GM18951 (cell line): ENCODE measurements around the gene LPGAT1.

Source experiments
- POLR2A ChIP-seq: IDR thresholded peaks from 4 replicates; pipeline ENCODE4 v1.6.1; 2011; ENCODE audit warnings: mild to moderate bottlenecking; ENCODE audit not compliant: insufficient read length, insufficient read depth; ENCODE audit errors: extremely low read depth
- in situ Hi-C: fragments of 300-500 bp; cut with MboI; formaldehyde crosslinking; loops from one replicate; pipeline ENCODE4 v1.12.0; 2022; ENCODE audit warnings: low sequenced_read_pairs, mixed read lengths, inconsistent platforms; ENCODE audit not compliant: unreplicated experiment

LPGAT1 gene

GRCh38 chr1:211762206-211762605, 68.4 kb downstream of the LPGAT1 start:
- in situ Hi-C loops = no loop called here
- no peak for TF ChIP-seq POLR2A

GRCh38 chr1:211761400-211761799, 69.2 kb downstream of the LPGAT1 start:
- in situ Hi-C loops = no loop called here

GRCh38 chr1:211756471-211757020, 74.0 kb downstream of the LPGAT1 start:
- TF ChIP-seq POLR2A = no peak
- in situ Hi-C loops = no loop called here

More at GRCh38 chr1:211761400-211761799, 69.2 kb downstream of the LPGAT1 start:
- no peak for TF ChIP-seq POLR2A

- no peak for TF ChIP-seq POLR2A
- in situ Hi-C loops = no loop called here
Measured at GRCh38 chr1:211753649-211754251, 76.8 kb downstream of the LPGAT1 start.

GRCh38 chr1:211752951-211753486, 77.5 kb downstream of the LPGAT1 start:
- in situ Hi-C loops = no loop called here

GRCh38 chr1:211752317-211752716, 78.2 kb downstream of the LPGAT1 start:
- TF ChIP-seq POLR2A = no peak
- in situ Hi-C loops = no loop called here

More at GRCh38 chr1:211752951-211753486, 77.5 kb downstream of the LPGAT1 start:
- TF ChIP-seq POLR2A = no peak

- no peak for TF ChIP-seq POLR2A
- in situ Hi-C loops = no loop called here
Measured at GRCh38 chr1:211751438-211751837, 79.1 kb downstream of the LPGAT1 start.

GRCh38 chr1:211750599-211750998, 80.0 kb downstream of the LPGAT1 start:
- no peak for TF ChIP-seq POLR2A
- in situ Hi-C loops = no loop called here

- no peak for TF ChIP-seq POLR2A
- in situ Hi-C loops = no loop called here
Measured at GRCh38 chr1:211749251-211749650, 81.3 kb downstream of the LPGAT1 start.

- in situ Hi-C loops = no loop called here
- no peak for TF ChIP-seq POLR2A
Measured at GRCh38 chr1:211748810-211749209, 81.8 kb downstream of the LPGAT1 start.

- TF ChIP-seq POLR2A = no peak
- in situ Hi-C loops = no loop called here
Measured at GRCh38 chr1:211742889-211743529, 87.6 kb downstream of the LPGAT1 start.

GRCh38 chr1:211742272-211742671, 88.3 kb downstream of the LPGAT1 start:
- TF ChIP-seq POLR2A = no peak
- in situ Hi-C loops = no loop called here

- in situ Hi-C loops = no loop called here
Measured at GRCh38 chr1:211741788-211742187, 88.8 kb downstream of the LPGAT1 start.

GRCh38 chr1:211741116-211741515, 89.4 kb downstream of the LPGAT1 start:
- no peak for TF ChIP-seq POLR2A
- in situ Hi-C loops = no loop called here

More at GRCh38 chr1:211741788-211742187, 88.8 kb downstream of the LPGAT1 start:
- TF ChIP-seq POLR2A = no peak

- TF ChIP-seq POLR2A = no peak
- in situ Hi-C loops = no loop called here
Measured at GRCh38 chr1:211739671-211740411, 90.7 kb downstream of the LPGAT1 start.
